Astrocyte (in vitro differentiated cells and primary cell): ENCODE results near the gene SAG. TPM values are rescaled to one million over a fixed set of nuclear protein-coding genes. Genes with fewer than 3 reads are reported as not detected.

Source experiments
- DNase-seq: peaks from one replicate; pipeline ENCODE4 v3.0.0-alpha.2; 2010; ENCODE audit warnings: low read depth
- FAIRE-seq: peaks from 2 replicates; lab custom pipeline; 2011; peaks lifted over from hg19 to GRCh38; lab: Jason Lieb, UNC
- H2AFZ ChIP-seq: 2 replicates; pipeline ENCODE4 v1.6.0; 2012; ENCODE audit warnings: low read depth, low read length, inconsistent platforms
- H3K27ac ChIP-seq: 2 replicates; pipeline ENCODE4 v1.5.1; 2011; ENCODE audit warnings: low read depth, low read length, inconsistent platforms
- H3K27me3 ChIP-seq: 2 replicates; pipeline ENCODE4 v1.6.0; 2011; ENCODE audit warnings: low read length, inconsistent platforms; ENCODE audit not compliant: insufficient read depth
- H3K36me3 ChIP-seq: 2 replicates; pipeline ENCODE4 v1.5.1; 2011; ENCODE audit warnings: low read length, inconsistent platforms; ENCODE audit not compliant: insufficient read depth
- H3K4me1 ChIP-seq: 2 replicates; pipeline ENCODE4 v1.5.1; 2011; ENCODE audit warnings: low read length, inconsistent platforms; ENCODE audit not compliant: insufficient read depth
- H3K4me2 ChIP-seq: 2 replicates; pipeline ENCODE4 v1.6.0; 2012; ENCODE audit warnings: low read length, inconsistent platforms
- H3K4me3 ChIP-seq: 2 replicates; pipeline ENCODE4 v1.5.1; 2011; ENCODE audit warnings: low read depth, mild to moderate bottlenecking, low read length, inconsistent platforms; ENCODE audit not compliant: insufficient read depth
- H3K79me2 ChIP-seq: 2 replicates; pipeline ENCODE4 v1.6.0; 2012; ENCODE audit warnings: mild to moderate bottlenecking, low read length, inconsistent platforms; ENCODE audit not compliant: insufficient read depth
- H3K9ac ChIP-seq: 2 replicates; pipeline ENCODE4 v1.6.0; 2012; ENCODE audit warnings: mild to moderate bottlenecking, low read length, inconsistent platforms
- H3K9me3 ChIP-seq: 2 replicates; pipeline ENCODE4 v1.5.1; 2012; ENCODE audit warnings: low read depth, mild to moderate bottlenecking, low read length, inconsistent platforms; ENCODE audit not compliant: insufficient read depth
- H4K20me1 ChIP-seq: 2 replicates; pipeline ENCODE4 v1.6.0; 2012; ENCODE audit warnings: low read length, inconsistent platforms; ENCODE audit not compliant: insufficient read depth
- H3K27ac Mint-ChIP-seq: one replicate; pipeline ENCODE4 v1.8.0; 2021; ENCODE audit warnings: mild to moderate bottlenecking, mixed read lengths; ENCODE audit not compliant: unreplicated experiment
- H3K27me3 Mint-ChIP-seq: one replicate; pipeline ENCODE4 v1.8.0; 2021; ENCODE audit warnings: low read depth, mixed read lengths; ENCODE audit not compliant: unreplicated experiment
- H3K36me3 Mint-ChIP-seq: one replicate; pipeline ENCODE4 v1.8.0; 2021; ENCODE audit warnings: low read depth, mixed read lengths; ENCODE audit not compliant: unreplicated experiment
- H3K4me1 Mint-ChIP-seq: one replicate; pipeline ENCODE4 v1.8.0; 2021; ENCODE audit warnings: low read depth, mixed read lengths; ENCODE audit not compliant: unreplicated experiment
- H3K4me3 Mint-ChIP-seq: one replicate; pipeline ENCODE4 v1.8.0; 2021; ENCODE audit warnings: mild to moderate bottlenecking, moderate library complexity, mixed read lengths; ENCODE audit not compliant: unreplicated experiment
- H3K9me3 Mint-ChIP-seq: one replicate; pipeline ENCODE4 v1.8.0; 2021; ENCODE audit warnings: mild to moderate bottlenecking, mixed read lengths; ENCODE audit not compliant: unreplicated experiment
- CTCF ChIP-seq: IDR thresholded peaks from 2 replicates; pipeline ENCODE4 v1.5.1; 2011; ENCODE audit warnings: low read depth, mild to moderate bottlenecking, inconsistent platforms, low read length, moderate library complexity; ENCODE audit not compliant: insufficient read depth
- EZH2 ChIP-seq: IDR thresholded peaks from 2 replicates; pipeline ENCODE4 v1.6.1; 2012; ENCODE audit warnings: mild to moderate bottlenecking, low read length, inconsistent platforms; ENCODE audit not compliant: insufficient read depth
- total RNA-seq: library from RNA; stranded (reverse); gene quantifications from 2 replicates; pipeline ENCODE4 v1.2.1, GENCODE V29; 2021

SAG gene
- total RNA-seq, 1 donor from 2014 or later, result not detected

GRCh38 chr2:233287871-233288270 lies 19.7 kb upstream of the SAG start:
- Histone ChIP-seq H3K4me3 (no peak overlapping the region), H3K4me2 (no peak overlapping the region), H3K27ac (no peak overlapping the region), H3K9me3 (no peaks in the 10 kb centered on the region), H3K27me3 (no peaks in the 10 kb centered on the region), H3K79me2 (peaks cover 7% of the 10 kb centered on the region), H2AFZ (no peak overlapping the region), H3K4me1 (peaks cover 10% of the 10 kb centered on the region), H3K9ac (no peak overlapping the region), H3K36me3 (peaks cover 52% of the 10 kb centered on the region), H4K20me1 (peaks cover 29% of the 10 kb centered on the region)
- Mint-ChIP-seq H3K4me1 (peaks cover 12% of the 10 kb centered on the region), H3K4me3 (no peak overlapping the region), H3K36me3 (peaks cover 30% of the 10 kb centered on the region), H3K9me3 (no peaks in the 10 kb centered on the region), H3K27ac (no peak overlapping the region), H3K27me3 (no peaks in the 10 kb centered on the region)
- DNase-seq (no peak), FAIRE-seq (no peak)
- TF ChIP-seq CTCF, result no peak
- no peak for TF ChIP-seq EZH2

GRCh38 chr2:233288663-233289062 lies 19.0 kb upstream of the SAG start:
- H3K79me2 ChIP-seq, result peaks cover 7% of the 10 kb centered on the region
- H3K27me3 ChIP-seq, result no peaks in the 10 kb centered on the region
- no peaks in the 10 kb centered on the region for H3K27me3 Mint-ChIP-seq
- peaks cover 10% of the 10 kb centered on the region for H3K4me1 ChIP-seq
- H3K27ac Mint-ChIP-seq, result no peak overlapping the region
- H2AFZ ChIP-seq, result no peak overlapping the region
- H3K36me3 Mint-ChIP-seq, result peaks cover 33% of the 10 kb centered on the region
- H3K9me3 Mint-ChIP-seq, result no peaks in the 10 kb centered on the region
- FAIRE-seq (no peak), DNase-seq (no peak)
- no peak overlapping the region for H3K27ac ChIP-seq
- no peak overlapping the region for H3K4me3 Mint-ChIP-seq
- H4K20me1 ChIP-seq, result peaks cover 29% of the 10 kb centered on the region
- H3K4me1 Mint-ChIP-seq, result peaks cover 12% of the 10 kb centered on the region
- H3K36me3 ChIP-seq, result peaks cover 53% of the 10 kb centered on the region
- no peak overlapping the region for H3K9ac ChIP-seq
- H3K9me3 ChIP-seq, result no peaks in the 10 kb centered on the region
- H3K4me3 ChIP-seq, result no peak overlapping the region
- H3K4me2 ChIP-seq, result no peak overlapping the region
- TF ChIP-seq EZH2 (no peak), CTCF (no peak)

GRCh38 chr2:233289648-233290047 lies 18.0 kb upstream of the SAG start:
- Histone ChIP-seq H2AFZ (no peak overlapping the region), H3K4me1 (peaks cover 10% of the 10 kb centered on the region), H3K9me3 (no peaks in the 10 kb centered on the region), H3K4me2 (no peak overlapping the region), H3K27ac (no peak overlapping the region), H3K9ac (no peak overlapping the region), H3K27me3 (no peaks in the 10 kb centered on the region), H3K36me3 (peaks cover 59% of the 10 kb centered on the region), H4K20me1 (peaks cover 29% of the 10 kb centered on the region), H3K4me3 (no peak overlapping the region), H3K79me2 (peaks cover 7% of the 10 kb centered on the region)
- H3K9me3 Mint-ChIP-seq, result no peaks in the 10 kb centered on the region
- TF ChIP-seq CTCF, result no peak
- TF ChIP-seq EZH2, result no peak
- FAIRE-seq, result no peak
- no peak overlapping the region for H3K4me3 Mint-ChIP-seq
- no peak overlapping the region for H3K27ac Mint-ChIP-seq
- no peaks in the 10 kb centered on the region for H3K27me3 Mint-ChIP-seq
- H3K36me3 Mint-ChIP-seq, result peaks cover 34% of the 10 kb centered on the region
- peaks cover 12% of the 10 kb centered on the region for H3K4me1 Mint-ChIP-seq
- DNase-seq, result no peak
